HG03103 (cell line): ENCODE measurements around the gene PEA15.
A peak's percentile ranks its signal among the peaks of the same experiment; 100 is the strongest.

Experiments
- ATAC-seq: cut with Tn5 transposase; IDR thresholded peaks from one replicate; pipeline ENCODE4 v1.9.1; 2021; ENCODE audit warnings: low read depth; ENCODE audit not compliant: unreplicated experiment

Gene PEA15

DNA sequence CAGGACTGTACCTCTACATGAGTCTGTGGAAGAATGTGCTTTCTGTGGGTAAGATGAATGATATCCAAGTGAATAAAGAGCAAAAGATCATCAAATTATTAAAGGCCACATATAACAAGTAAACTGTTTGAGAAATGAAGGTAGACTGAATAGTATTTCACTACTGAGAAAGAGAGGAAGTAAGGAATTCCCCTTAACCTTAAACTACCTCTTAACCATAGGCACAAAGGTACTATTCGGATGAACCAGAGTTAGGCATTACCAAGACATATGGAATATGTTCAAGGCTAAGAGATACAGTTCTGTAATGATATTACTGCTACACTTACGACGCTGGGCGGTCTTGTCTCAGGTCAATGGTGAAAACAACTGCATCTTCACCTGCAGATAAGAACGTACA, 31.6 kb downstream of the PEA15 start:
- ATAC-seq, result no peak

DNA sequence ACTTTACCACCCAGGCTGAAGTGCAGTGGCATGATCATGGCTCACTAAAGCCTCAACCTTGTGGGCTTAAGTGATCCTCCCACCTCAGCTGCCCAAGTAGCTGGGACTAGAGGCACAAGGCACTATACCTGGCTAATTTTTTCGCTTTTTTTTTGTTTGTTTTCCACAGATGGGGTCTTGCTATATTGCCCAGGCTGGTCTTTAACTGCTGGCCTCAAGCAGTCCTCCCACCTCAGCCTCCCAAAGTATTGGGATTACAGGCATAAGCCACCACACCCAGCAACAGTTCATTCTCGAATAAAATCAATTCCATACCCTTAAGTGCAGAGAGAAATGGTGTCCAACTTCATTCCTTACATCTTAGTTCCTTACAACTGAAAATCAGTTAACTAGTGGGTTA, 32.4 kb downstream of the PEA15 start:
- no peak for ATAC-seq

DNA sequence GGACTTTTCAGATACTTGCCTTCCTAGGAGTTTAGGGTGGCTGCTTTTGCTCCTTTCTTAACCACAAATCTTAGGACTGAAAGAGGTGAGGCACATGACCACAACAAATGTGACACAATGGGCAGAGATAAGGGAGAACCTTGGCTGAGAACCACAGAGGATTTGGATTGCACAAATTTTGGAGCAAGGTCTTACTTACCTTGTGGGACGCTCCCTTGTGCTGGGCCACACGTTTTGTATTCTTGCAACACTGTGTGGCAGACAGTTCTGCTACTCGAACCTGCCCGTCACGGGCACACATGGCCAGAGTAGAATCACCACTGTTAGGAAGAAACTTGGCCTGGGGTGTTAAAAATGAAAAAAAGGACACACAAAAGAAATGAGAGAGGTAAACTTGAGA, 33.2 kb downstream of the PEA15 start:
- no peak for ATAC-seq

DNA sequence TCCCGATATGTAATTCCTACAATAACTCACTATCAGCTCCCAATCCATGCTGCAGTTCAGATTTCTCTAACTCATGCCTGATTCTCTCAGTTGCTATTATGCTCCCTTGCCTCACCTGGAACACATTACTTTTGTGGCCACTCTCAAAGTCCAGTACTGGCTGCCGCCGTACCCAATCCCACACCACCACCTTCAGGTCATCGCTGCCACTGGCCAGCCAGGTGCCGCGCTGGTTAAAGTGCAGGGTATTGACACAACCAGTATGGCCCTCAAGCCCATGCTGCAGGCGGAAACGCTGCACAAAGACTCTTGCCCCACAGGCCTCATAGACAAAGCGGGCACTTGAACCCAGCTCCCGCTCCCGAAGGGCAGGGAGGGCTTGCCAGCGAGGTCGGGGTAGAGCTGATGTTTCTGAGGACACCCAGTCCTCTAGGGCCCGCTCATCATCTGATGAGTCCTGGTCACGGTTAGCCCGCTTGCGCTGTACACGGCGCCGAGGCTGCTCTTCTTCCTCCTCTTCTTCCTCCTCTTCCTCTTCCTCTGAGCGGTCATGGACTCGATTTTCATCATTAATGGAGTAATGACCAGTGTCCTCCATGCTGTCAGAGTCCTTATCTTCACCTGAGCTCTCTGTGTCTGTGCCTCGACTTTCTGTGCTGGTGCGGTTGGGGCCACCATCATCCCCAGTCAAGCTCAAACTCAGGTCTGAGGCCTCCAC, 34.6 kb downstream of the PEA15 start:
- ATAC-seq, result no peak

DNA sequence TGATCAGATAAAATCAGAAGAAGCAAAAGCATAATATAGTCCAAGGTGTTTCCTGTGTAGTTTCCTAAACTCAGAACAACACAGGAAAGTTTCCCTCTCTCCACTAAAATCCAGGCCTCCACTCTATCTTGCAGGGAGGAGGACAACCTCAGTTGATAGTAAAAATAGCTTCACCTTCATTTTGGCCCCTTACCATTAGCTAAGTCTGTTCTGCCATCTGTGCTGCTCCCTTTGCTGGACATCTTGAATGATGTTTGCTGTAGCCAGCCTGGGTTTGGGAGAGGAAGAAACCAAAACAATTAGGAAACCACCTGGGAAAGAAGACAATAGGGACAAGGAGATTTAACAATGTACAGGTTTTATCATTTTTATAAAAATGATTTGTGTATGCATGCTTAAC, 38.6 kb downstream of the PEA15 start:
- no peak for ATAC-seq

DNA sequence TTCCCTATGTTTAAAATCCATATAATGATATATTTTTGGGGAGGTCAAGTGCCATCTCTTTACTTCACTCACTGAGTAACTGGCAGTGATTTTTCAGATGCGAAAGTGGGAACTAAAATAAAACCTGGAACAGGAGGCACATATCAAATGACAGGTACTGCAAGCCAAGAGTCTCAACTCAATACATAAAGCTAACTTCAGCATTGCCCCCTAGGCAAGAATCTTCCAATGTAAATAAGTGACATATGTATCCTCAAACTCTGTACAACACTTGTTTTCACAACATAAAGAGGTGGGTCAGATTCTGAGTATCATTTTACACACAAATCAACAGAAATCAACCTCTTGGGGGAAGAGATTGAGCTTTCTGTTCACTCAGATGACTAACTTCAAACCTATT, 39.0 kb downstream of the PEA15 start:
- ATAC-seq, result no peak

DNA sequence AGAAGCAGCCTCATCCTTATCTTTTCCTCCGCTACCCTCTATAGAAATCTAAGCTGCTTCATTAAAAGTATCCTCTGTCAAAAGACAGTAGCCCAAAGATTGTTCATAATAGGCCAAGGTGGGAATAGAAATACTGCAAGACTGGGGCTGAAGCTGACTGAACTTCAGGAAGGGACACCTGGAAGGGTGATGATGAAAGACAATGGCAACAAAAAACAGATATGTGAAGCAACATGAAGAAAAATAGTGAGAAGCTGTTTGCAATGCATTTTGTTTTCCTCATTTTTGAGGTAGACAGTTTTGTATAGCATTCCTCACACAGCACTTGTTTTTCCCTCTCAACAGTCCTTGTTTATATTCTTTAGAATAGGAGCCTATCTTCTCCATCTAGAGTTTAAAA, 40.2 kb downstream of the PEA15 start:
- no peak for ATAC-seq

DNA sequence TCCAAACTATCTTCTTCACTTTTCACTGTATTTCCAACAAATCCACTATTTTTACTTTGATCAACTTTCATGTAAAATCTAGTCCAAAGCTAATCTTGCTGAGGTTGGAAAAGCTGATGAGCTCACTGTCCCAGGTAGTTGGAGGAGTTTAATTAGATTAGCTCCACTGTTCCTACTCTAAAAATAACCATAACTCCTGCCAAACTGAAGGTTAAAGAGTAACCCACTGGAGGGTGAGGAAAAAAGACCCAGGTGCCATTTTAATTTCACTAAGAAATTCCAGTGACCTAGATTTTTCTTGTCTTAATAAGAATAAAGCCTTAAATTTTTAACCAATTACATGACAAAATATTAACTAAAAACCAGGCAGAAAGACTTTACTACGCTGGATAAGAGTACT, 41.9 kb downstream of the PEA15 start:
- no peak for ATAC-seq

DNA sequence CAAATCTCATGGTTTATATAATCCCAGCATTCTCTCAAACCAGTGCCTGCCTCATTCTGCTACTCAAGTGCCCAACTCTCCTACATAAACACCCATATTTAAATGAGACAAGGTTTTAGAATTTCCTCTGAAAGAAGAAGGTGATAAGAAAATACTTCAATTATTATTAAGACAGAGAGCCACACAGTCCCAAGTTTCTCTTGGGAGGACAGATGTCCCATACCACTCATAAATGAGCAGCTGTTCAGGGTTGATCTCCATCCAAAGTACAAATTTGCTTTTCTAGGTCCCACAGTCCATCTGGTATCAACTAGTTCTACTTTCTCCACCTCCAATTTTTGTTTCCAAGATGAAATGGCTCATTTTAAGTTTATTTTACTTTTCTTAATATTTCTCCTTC, 45.8 kb downstream of the PEA15 start:
- ATAC-seq, result no peak

DNA sequence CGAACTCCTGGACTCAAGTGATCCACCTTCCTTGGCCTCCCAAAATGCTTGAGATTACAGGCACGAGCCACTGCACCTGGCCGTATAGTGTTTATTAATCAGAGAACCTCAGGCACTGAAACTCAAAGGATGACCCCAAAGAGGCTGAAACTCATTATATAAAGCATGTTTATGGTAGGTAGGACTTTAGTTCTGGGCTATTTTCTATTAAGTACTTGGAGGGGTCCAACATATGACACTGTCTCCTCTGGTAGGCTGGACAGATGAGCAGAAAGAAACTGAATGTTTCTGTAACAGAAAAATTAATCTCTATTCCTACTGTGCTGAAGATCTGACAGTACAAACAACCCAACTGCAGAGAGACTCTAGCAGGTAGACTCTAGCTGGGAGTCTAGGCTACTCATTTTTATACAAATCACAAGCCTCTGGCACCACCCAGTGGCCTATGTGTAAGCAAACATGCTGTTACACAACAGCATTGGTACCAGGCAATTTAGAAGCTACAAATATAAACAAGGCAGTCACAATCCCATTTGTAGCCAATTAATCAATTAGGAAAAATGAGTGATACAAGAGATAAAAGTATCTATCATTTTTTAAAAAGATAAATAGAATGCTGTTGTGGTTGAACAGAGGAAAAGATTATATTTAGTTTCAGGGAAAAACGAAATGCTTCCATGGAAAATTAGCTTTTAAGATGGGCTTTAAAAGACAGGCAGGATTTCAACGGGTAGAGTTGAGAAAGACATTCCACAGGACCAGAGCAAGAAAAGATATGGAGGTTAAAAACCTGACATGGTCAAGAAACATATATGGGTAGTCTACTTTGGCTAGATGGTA, 46.7 kb downstream of the PEA15 start:
- ATAC-seq, result peak; percentile 86

DNA sequence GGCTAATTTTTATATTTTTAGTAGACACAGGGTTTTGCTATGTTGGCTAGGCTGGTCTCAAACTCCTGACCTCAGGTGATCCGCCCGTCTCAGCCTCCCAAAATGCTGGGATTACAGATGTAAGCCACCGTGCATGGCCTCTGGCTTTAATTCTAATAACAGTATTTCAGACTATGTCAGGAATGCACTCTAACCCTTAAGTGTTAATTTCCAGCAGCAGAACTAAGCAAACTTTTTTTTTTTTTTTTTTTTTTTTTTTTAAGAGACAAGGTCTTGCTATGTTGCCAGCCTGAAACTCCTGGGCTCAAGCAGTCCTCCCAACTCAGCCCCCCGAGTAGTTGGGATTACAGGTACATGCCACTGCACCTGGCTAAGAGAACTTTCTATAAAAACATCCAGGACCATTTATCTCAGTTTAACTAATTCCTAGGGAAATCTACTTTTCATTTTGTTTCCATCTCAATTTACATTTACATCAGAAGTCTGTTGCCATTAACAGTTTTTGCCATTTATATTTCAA, 50.7 kb downstream of the PEA15 start:
- ATAC-seq, result no peak

DNA sequence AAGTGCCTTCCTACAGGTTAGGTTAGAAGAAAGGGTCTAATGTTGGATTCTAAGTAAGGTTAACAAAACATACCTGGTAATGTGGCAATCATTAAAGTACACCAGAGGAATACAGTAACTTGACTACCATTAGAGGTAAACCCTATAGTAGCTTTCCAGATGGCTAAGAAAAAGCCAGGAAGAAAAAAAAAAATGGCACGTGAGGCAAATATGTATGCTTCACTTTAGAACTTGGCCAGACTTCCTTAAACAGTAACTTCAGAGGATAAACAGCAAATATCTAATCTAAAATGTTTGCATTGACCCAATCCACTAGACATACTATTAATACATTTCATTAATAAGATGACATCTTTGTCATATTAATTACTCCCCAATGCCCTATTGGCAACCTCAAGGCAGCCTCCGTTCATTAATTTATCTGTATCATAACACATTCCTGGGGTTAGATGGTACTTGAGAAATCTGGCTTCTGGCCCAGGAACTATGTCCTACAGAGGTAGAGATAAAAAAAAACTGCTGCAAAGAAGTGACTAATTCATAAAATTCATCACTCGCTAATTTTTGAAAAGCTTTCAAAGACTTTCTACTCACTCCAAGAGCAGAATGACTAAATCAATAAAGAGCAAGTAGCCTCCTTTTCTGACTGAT, 51.3 kb downstream of the PEA15 start:
- no peak for ATAC-seq

DNA sequence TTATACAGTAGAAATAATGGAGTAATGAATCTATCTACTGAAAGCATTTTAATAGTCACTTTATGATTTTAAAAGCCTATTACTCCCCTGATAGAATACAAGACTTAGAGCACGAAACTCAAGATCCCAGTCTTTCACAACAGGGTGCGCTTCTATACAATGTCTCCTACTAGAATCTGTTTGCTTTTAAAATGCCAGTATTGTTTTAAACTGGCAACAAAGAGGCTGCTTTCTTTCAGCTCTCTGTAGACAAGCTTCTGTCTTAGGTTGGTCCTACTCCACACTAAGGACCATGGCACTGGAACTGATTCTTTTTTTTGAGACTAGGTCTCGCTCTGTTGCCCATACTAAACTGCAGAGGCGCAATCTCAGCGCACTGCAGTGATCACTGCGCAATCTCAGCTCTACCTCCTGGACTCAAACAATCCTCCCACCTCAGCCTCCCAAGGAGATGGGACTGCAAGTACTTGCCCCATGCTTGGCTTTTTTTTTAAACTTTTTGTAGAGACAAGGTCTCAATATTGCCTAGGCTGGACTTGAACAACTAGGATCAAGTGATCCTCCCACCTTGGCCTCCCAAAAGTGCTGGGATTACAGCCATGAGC, 52.3 kb downstream of the PEA15 start:
- ATAC-seq, result no peak

DNA sequence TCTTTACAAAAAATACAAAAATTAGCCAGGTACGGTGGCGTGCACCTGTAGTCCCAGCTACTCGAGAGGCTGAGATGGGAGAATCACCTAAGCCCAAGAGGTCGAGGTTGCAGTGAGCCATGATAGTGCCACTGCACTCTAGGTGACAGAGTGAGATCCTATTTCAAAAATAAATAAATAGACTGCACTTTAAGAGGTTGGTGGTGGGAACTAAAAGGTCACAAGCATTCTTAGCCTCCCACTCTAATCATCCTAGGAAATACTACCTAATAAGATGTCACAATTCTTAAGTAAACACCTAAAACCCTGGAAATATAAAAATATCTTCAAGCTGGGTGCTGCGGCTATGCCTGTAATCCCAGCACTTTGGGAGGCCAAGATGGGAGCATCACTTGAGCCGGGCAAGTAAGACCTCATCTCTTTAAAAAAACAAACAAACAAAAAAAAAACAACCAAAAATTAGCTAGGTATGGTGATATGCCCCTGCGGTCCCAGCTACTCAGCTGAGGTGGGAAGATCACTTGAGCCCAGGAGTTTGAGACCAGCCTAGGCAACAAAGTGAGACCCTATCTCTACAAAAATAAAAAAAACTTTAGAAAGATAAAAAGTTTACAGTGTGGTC, 53.1 kb downstream of the PEA15 start:
- no peak for ATAC-seq

DNA sequence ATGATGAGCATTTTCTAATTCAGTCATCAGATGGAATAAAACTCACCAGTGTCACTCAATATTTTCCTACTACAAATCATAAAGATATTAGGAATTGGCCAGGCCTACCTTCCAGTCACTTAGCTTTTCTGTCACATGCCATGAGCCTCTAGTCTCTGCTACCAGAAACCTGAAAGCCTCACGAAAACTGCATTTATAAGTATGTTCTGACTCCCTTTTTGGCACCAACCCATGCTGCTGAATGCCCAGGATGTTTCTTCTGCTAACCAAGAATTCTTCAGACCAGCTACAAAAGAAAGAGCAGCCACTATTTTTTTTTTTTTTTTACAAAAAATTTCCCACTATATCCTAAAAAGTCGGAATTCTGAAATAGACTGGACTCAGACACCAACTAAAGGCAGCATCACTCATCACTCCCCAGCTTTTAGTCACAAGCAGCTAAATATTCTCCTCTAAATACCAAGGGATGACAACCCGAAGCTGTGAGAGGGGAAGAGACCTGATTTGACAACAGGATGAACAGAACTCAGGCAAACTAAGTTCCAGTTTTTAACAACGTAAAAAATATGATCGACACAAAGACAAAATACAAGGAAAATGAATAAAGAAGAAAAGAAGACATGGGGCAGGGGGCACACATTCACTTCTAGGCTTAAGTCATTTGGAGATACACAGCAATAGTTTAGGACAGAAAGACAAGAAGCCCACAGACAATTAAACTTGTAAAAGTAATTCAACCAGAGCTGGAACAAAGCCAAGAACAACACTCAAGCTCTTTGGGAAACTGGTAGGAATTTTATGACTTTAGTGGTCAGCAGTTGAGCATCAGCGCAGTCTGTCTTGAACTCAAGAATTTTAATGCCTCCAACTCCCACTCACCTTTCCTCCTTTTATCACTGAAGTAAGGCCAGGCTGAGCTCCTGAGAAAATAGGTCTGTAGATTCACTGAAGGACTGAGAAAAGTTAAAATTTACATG, 55.5 kb downstream of the PEA15 start:
- no peak for ATAC-seq

DNA sequence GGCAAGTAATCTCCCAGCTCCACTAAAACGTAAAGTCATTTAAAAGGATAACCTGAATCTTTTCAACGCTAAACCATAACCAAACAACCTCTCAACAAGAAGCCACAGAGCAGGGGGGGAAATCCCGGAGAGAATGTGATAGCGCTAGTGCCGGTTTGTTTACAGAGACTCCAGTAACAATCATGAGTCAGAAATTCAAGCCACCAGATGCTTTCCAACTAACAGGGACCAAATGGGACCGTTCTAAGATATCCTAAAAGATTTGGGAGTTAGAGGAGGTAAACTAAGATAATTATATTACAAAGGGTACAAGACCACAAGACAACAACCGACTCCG, 56.3 kb downstream of the PEA15 start:
- ATAC-seq, result no peak

DNA sequence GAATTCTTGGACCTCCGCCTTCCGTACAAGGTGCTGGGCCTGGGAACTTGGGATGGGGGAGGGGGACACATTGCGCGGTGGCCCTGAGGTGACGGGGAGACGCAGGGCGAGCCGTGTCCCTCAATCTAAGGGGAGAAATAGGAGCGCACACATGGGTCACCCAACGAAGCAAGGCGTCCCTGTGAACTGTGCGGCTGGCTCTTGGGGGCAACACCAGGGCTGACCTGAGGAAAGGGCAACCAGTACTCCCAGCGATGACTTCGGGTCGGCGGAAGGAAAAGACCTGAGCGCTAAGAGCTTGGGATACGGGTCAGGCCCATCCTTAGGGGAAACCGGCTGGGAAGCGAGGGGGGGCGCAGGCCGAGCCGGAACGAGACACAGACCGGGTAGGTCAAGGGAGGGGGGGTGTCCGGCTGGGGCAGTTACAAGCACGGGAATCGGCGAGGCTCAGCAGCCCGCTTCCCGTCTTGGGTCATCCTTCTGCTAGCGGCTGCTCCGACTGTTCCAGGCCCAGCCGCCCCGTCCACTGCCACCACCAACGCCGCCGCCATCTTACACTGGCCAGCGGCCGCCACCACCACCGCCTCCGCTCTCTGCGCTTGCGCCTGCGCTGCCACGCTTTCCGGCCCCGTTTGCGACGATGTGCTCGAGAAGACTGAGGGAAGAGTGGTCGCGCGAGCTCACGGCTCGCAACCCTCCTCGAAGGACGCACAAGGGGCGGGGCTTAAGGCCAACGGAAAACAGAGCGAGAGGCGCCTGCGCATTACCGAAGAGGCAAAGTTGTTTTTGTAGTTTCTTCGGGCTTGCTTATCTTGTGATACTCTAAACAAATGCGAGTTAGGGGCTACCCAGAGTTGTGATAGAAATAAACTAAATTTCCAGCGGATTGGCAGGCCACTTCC, 57.0 kb downstream of the PEA15 start, which contains the start of gene DCAF8:
Gene DCAF8, minus strand, starts transcription at position 657 of the 902 bp plus-strand sequence. CDS start 18,541 bp downstream, outside the sequence.
- peak; percentile 78 for ATAC-seq

DNA sequence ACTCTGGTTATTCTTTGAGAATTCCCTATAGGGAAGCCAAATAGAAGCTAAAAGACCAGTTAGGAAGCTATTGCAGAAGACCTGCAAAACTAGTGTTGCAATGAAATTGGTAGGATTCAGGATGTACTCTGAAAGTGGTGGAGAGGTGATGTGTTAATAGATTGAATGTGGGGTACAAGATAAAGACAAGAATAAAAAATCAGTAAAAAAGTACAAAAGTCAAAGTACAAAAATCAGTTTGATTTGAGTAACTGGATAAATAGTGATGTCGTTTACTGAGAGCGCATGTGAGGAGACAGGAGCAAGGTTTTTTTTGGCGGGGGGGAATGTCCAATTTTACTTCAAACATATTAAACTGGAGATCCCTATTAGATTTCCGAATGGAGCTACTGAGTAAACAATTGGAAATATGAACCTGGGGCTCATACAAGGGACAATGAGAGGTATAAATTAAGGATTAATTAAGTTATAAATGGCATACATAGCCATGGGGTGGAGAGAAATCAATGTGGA, 59.7 kb downstream of the PEA15 start:
- no peak for ATAC-seq
